HG02870 (cell line): Measurements from ENCODE around the gene BMS1.
"Not testable (repeated sequence)": the region's sequence is repeated elsewhere in the genome, so short reads cannot be mapped to it uniquely, and the experiment has no call there.

Source experiments
- ATAC-seq: cut with Tn5 transposase; IDR thresholded peaks from one replicate; pipeline ENCODE4 v1.9.1; 2021; ENCODE audit warnings: mild to moderate bottlenecking, moderate library complexity; ENCODE audit not compliant: unreplicated experiment

Gene BMS1

GRCh38 chr10:42782446-42783180 is at the start of gene BMS1:
Gene BMS1, plus strand, starts transcription at chr10:42782795. Its CDS starts 1,600 bp downstream, at chr10:42784395.
- ATAC-seq, result peak; percentile 95

- ATAC-seq, result no peak
Measured at GRCh38 chr10:42734536-42734935, 48.1 kb upstream of the BMS1 start.

- ATAC-seq, result no peak
Measured at GRCh38 chr10:42738679-42739078, 43.9 kb upstream of the BMS1 start.

- ATAC-seq, result not testable (repeated sequence)
Measured at GRCh38 chr10:42741536-42741935, 41.1 kb upstream of the BMS1 start.

- no peak for ATAC-seq
Measured at GRCh38 chr10:42743697-42744096, 38.9 kb upstream of the BMS1 start.

GRCh38 chr10:42744134-42744701 is 38.4 kb upstream of the BMS1 start:
- no peak for ATAC-seq

- ATAC-seq, result no peak
Measured at GRCh38 chr10:42753126-42753506, 29.5 kb upstream of the BMS1 start.

GRCh38 chr10:42753507-42754154 is 29.0 kb upstream of the BMS1 start:
- ATAC-seq, result no peak

- ATAC-seq, result no peak
Measured at GRCh38 chr10:42754155-42755027, 28.2 kb upstream of the BMS1 start.

GRCh38 chr10:42755028-42755451 is 27.6 kb upstream of the BMS1 start:
- no peak for ATAC-seq

- ATAC-seq, result no peak
Measured at GRCh38 chr10:42755556-42756093, 27.0 kb upstream of the BMS1 start.

GRCh38 chr10:42767906-42768305 is 14.7 kb upstream of the BMS1 start:
- ATAC-seq, result no peak

GRCh38 chr10:42768581-42769152 is 13.9 kb upstream of the BMS1 start:
- no peak for ATAC-seq

- no peak for ATAC-seq
Measured at GRCh38 chr10:42769173-42769572, 13.4 kb upstream of the BMS1 start.

- no peak for ATAC-seq
Measured at GRCh38 chr10:42769673-42770072, 12.9 kb upstream of the BMS1 start.

- no peak for ATAC-seq
Measured at GRCh38 chr10:42776681-42777080, 5.9 kb upstream of the BMS1 start.

- no peak for ATAC-seq
Measured at GRCh38 chr10:42780456-42780855, 2.1 kb upstream of the BMS1 start.

GRCh38 chr10:42781893-42782445 is 626 bp upstream of the BMS1 start:
- ATAC-seq, result no peak

- ATAC-seq, result peak; percentile 3
Measured at GRCh38 chr10:42783181-42783549, 570 bp downstream of the BMS1 start.

- ATAC-seq, result no peak
Measured at GRCh38 chr10:42785759-42786158, 3.2 kb downstream of the BMS1 start.
